Memory B cell (primary cell): Measurements from ENCODE around the gene P2RY1.
"Not testable (repeated sequence)": the region's sequence is repeated elsewhere in the genome, so short reads cannot be mapped to it uniquely, and the experiment has no call there.

Experiments
- ATAC-seq: fragments of 150-1000 bp; cut with Tn5 transposase; 2 replicates; pipeline ENCODE4 v1.10.0; 2021; ENCODE audit warnings: low read depth, mild to moderate bottlenecking, moderate library complexity
- DNase-seq, 2 donors: peaks; one replicate each; pipeline ENCODE4 v3.0.0; 2022; ENCODE audit warnings: low spot score in 2 of 2
- H3K27ac Mint-ChIP-seq: one replicate; pipeline ENCODE4 v1.8.0; 2022; ENCODE audit warnings: mild to moderate bottlenecking, moderate library complexity, mixed read lengths
- H3K27me3 Mint-ChIP-seq: one replicate; pipeline ENCODE4 v1.8.0; 2022; ENCODE audit warnings: mixed read lengths
- H3K36me3 Mint-ChIP-seq: one replicate; pipeline ENCODE4 v1.8.0; 2022; ENCODE audit warnings: mild to moderate bottlenecking, mixed read lengths
- H3K4me1 Mint-ChIP-seq: one replicate; pipeline ENCODE4 v1.8.0; 2022; ENCODE audit warnings: mixed read lengths
- H3K4me3 Mint-ChIP-seq: one replicate; pipeline ENCODE4 v1.8.0; 2022; ENCODE audit warnings: mild to moderate bottlenecking, moderate library complexity, mixed read lengths
- H3K9me3 Mint-ChIP-seq: one replicate; pipeline ENCODE4 v1.8.0; 2022; ENCODE audit warnings: mixed read lengths

The P2RY1 gene

GRCh38 chr3:152828075-152828840, 6.7 kb upstream of the P2RY1 start:
- Mint-ChIP-seq H3K27ac (no peak overlapping the region), H3K27me3 (peaks cover 8% of the 10 kb centered on the region), H3K9me3 (no peaks in the 10 kb centered on the region), H3K4me1 (no peaks in the 10 kb centered on the region), H3K4me3 (no peak overlapping the region), H3K36me3 (no peaks in the 10 kb centered on the region)
- no peak for DNase-seq
- ATAC-seq: no peak

GRCh38 chr3:152830245-152830644, 4.7 kb upstream of the P2RY1 start:
- H3K4me3 Mint-ChIP-seq: no peak overlapping the region
- ATAC-seq (no peak), DNase-seq (no peak)
- peaks cover 6% of the 10 kb centered on the region for H3K4me1 Mint-ChIP-seq
- peaks cover 14% of the 10 kb centered on the region for H3K27me3 Mint-ChIP-seq
- H3K27ac Mint-ChIP-seq: no peak overlapping the region
- no peaks in the 10 kb centered on the region for H3K9me3 Mint-ChIP-seq
- H3K36me3 Mint-ChIP-seq: no peaks in the 10 kb centered on the region

- peaks cover 9% of the 10 kb centered on the region for H3K4me1 Mint-ChIP-seq
- ATAC-seq (no peak), DNase-seq (no peak)
- H3K9me3 Mint-ChIP-seq: no peaks in the 10 kb centered on the region
- peaks cover 19% of the 10 kb centered on the region for H3K27me3 Mint-ChIP-seq
- no peak overlapping the region for H3K27ac Mint-ChIP-seq
- no peaks in the 10 kb centered on the region for H3K36me3 Mint-ChIP-seq
- no peak overlapping the region for H3K4me3 Mint-ChIP-seq
These were observed 2.9 kb upstream of the P2RY1 start for GRCh38 chr3:152832046-152832445.

GRCh38 chr3:152833089-152833488, 1.8 kb upstream of the P2RY1 start:
- peaks cover 19% of the 10 kb centered on the region for H3K27me3 Mint-ChIP-seq
- H3K36me3 Mint-ChIP-seq: no peaks in the 10 kb centered on the region
- H3K27ac Mint-ChIP-seq: no peak overlapping the region
- H3K4me1 Mint-ChIP-seq: peaks cover 9% of the 10 kb centered on the region
- DNase-seq (no peak), ATAC-seq (no peak)
- no peak overlapping the region for H3K4me3 Mint-ChIP-seq
- no peaks in the 10 kb centered on the region for H3K9me3 Mint-ChIP-seq

GRCh38 chr3:152834191-152834775, 648 bp upstream of the P2RY1 start:
- Mint-ChIP-seq H3K4me3 (peak overlapping the region; percentile 87), H3K36me3 (no peaks in the 10 kb centered on the region), H3K27me3 (peaks cover 19% of the 10 kb centered on the region), H3K27ac (no peak overlapping the region), H3K4me1 (peaks cover 9% of the 10 kb centered on the region), H3K9me3 (no peaks in the 10 kb centered on the region)
- DNase-seq: no peak
- ATAC-seq: peak; percentile 17

- Mint-ChIP-seq H3K4me1 (peaks cover 9% of the 10 kb centered on the region), H3K9me3 (no peaks in the 10 kb centered on the region), H3K4me3 (peak overlapping the region; percentile 76), H3K27ac (no peak overlapping the region), H3K36me3 (no peaks in the 10 kb centered on the region), H3K27me3 (peaks cover 19% of the 10 kb centered on the region)
- no peak for ATAC-seq
- no peak for DNase-seq
These were observed 721 bp downstream of the P2RY1 start for GRCh38 chr3:152835601-152836102.

GRCh38 chr3:152836269-152836668, 1.3 kb downstream of the P2RY1 start:
- DNase-seq: no peak
- Mint-ChIP-seq H3K4me1 (peaks cover 9% of the 10 kb centered on the region), H3K36me3 (no peaks in the 10 kb centered on the region), H3K27ac (no peak overlapping the region), H3K4me3 (peak overlapping the region; percentile 76), H3K27me3 (peaks cover 17% of the 10 kb centered on the region), H3K9me3 (no peaks in the 10 kb centered on the region)
- no peak for ATAC-seq

GRCh38 chr3:152839511-152839910, 4.6 kb downstream of the P2RY1 start:
- no peaks in the 10 kb centered on the region for H3K9me3 Mint-ChIP-seq
- no peaks in the 10 kb centered on the region for H3K36me3 Mint-ChIP-seq
- H3K27me3 Mint-ChIP-seq: peaks cover 12% of the 10 kb centered on the region
- H3K4me1 Mint-ChIP-seq: peaks cover 8% of the 10 kb centered on the region
- H3K27ac Mint-ChIP-seq: no peak overlapping the region
- ATAC-seq: no peak
- no peak for DNase-seq
- no peak overlapping the region for H3K4me3 Mint-ChIP-seq

GRCh38 chr3:152841131-152841530, 6.2 kb downstream of the P2RY1 start:
- no peak overlapping the region for H3K4me3 Mint-ChIP-seq
- ATAC-seq (no peak), DNase-seq (no peak)
- H3K27ac Mint-ChIP-seq: no peak overlapping the region
- no peaks in the 10 kb centered on the region for H3K36me3 Mint-ChIP-seq
- H3K27me3 Mint-ChIP-seq: peaks cover 5% of the 10 kb centered on the region
- no peaks in the 10 kb centered on the region for H3K9me3 Mint-ChIP-seq
- H3K4me1 Mint-ChIP-seq: no peaks in the 10 kb centered on the region

- ATAC-seq: no peak
- Mint-ChIP-seq H3K9me3 (no peaks in the 10 kb centered on the region), H3K4me1 (no peaks in the 10 kb centered on the region), H3K4me3 (no peak overlapping the region), H3K27me3 (peaks cover 3% of the 10 kb centered on the region), H3K27ac (no peak overlapping the region), H3K36me3 (no peaks in the 10 kb centered on the region)
- DNase-seq: no peak
These were observed 7.5 kb downstream of the P2RY1 start for GRCh38 chr3:152842413-152842812.

GRCh38 chr3:152843955-152844354, 9.0 kb downstream of the P2RY1 start:
- Mint-ChIP-seq H3K27me3 (peaks cover 7% of the 10 kb centered on the region), H3K36me3 (no peaks in the 10 kb centered on the region), H3K9me3 (peaks cover 3% of the 10 kb centered on the region), H3K4me1 (no peaks in the 10 kb centered on the region), H3K4me3 (no peak overlapping the region), H3K27ac (no peak overlapping the region)
- ATAC-seq: no peak
- DNase-seq: no peak

GRCh38 chr3:152846572-152847202, 11.8 kb downstream of the P2RY1 start:
- ATAC-seq, H3K9me3 Mint-ChIP-seq, H3K4me1 Mint-ChIP-seq, H3K4me3 Mint-ChIP-seq, H3K27me3 Mint-ChIP-seq, H3K27ac Mint-ChIP-seq, H3K36me3 Mint-ChIP-seq, DNase-seq: not testable (repeated sequence)

GRCh38 chr3:152847599-152847998, 12.7 kb downstream of the P2RY1 start:
- H3K27ac Mint-ChIP-seq, H3K36me3 Mint-ChIP-seq, H3K9me3 Mint-ChIP-seq, ATAC-seq, DNase-seq, H3K4me1 Mint-ChIP-seq, H3K27me3 Mint-ChIP-seq, H3K4me3 Mint-ChIP-seq: not testable (repeated sequence)

- H3K36me3 Mint-ChIP-seq: no peaks in the 10 kb centered on the region
- peaks cover 7% of the 10 kb centered on the region for H3K27me3 Mint-ChIP-seq
- DNase-seq: no peak
- no peak overlapping the region for H3K27ac Mint-ChIP-seq
- no peak for ATAC-seq
- H3K4me1 Mint-ChIP-seq: no peaks in the 10 kb centered on the region
- H3K4me3 Mint-ChIP-seq: no peak overlapping the region
- peaks cover 6% of the 10 kb centered on the region for H3K9me3 Mint-ChIP-seq
These were observed 15.2 kb downstream of the P2RY1 start for GRCh38 chr3:152849996-152850578.
